Activated naive CD4-positive, alpha-beta T cell treated with Interleukin-2 at 50 U/mL for 16 hours (primary cell): ENCODE measurements around the gene RIMBP3C.
A peak's percentile ranks its signal among the peaks of the same experiment; 100 is the strongest.
"Not testable (repeated sequence)": the region's sequence is repeated elsewhere in the genome, so short reads cannot be mapped to it uniquely, and the experiment has no call there.

Experiments
- DNase-seq: peaks from one replicate; pipeline ENCODE4 v3.0.0-alpha.2; 2020

The RIMBP3C gene

DNA sequence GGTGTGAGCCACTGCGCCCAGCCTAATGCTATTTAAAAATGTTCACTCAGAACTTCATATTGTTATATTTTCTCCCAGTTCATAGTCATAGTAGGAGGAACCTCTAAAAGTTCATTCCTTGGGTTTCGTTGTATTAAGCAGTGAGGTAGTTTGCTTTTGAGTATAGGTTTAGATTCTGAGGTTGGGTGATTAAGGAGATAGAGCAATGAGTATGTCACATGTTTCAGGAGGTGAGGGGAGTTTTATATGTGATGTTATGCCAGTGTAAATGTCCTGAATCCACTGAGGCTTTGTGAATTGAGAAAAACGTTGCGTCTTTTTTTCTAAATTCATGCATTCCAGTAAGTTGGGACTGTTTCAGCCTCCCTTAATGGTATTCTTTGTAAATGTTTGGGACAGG lies 20.4 kb upstream of the RIMBP3C start:
- DNase-seq: no peak

DNA sequence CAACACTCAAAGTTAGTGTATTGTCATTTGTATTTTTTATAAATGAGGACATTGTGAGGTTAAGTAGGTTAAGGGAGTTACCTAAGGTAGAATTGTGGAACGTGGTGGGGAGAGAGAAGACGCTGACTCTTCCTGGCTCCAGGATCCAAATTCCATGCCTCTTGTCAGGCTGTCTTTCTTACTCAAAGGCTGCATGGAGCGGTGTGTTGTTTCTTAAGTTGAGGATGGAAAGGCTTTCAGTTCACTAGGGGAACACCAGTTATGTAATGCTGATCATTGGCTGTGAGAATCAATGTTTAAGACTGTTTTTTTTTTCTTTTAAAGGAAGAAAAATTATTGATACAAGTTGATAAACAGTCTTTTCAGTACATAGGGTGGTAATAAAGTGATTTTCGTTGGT lies 19.1 kb upstream of the RIMBP3C start:
- DNase-seq: no peak

- DNase-seq: no peak
Observed at GRCh38 chr22:21569459-21570170, 18.4 kb upstream of the RIMBP3C start.

DNA sequence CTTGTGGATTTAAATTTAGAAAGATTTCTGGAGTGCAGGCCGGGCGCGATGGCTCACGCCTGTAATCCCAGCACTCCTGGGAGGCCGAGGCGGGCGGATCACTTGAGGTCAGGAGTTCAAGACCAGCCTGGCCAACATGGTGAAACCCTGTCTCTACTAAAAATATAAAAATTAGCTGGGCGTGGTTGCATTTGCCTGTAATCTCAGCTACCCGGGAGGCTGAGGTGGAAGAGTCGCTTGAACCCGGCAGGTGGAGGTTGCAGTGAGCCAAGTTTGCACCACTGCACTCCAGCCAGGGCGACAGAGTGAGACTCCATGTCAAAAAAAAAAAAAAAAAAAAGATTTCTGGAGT lies 17.8 kb upstream of the RIMBP3C start:
- not testable (repeated sequence) for DNase-seq

DNA sequence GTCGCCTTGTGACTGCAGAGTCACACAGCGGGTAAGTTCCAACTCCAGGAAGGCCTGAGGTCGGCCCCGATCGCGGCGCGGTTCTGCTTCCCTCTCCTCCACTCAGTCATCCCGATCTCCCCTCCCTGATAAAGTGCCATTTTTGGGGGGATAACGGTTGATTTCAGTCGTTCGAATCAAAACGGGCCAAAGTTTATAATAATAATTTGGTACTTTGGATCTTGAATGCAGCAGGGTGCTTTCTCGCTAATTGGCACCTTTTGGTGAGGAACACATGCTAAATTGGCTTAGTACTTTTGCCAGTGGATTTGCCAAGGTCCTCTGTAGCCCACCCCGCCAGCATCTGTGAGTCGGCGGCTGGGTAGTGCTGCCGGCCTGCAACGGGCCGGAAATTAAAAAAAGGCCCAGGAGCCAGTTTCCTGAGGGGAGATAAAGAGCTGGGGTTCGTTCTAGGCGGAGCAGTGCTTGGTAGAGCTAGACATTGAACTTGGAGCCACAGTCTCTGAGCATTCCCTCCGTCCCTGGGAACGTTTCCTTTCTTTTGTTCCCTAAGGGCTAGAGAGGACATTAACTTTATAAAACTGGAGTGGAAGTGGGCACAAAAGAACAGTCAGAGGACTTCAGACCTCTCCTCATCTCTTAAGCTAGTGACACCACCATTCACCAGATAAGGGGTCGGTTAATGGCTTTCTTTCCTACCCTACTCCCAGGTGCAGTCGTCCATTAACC lies 17.2 kb upstream of the RIMBP3C start:
- peak; percentile 17 for DNase-seq

DNA sequence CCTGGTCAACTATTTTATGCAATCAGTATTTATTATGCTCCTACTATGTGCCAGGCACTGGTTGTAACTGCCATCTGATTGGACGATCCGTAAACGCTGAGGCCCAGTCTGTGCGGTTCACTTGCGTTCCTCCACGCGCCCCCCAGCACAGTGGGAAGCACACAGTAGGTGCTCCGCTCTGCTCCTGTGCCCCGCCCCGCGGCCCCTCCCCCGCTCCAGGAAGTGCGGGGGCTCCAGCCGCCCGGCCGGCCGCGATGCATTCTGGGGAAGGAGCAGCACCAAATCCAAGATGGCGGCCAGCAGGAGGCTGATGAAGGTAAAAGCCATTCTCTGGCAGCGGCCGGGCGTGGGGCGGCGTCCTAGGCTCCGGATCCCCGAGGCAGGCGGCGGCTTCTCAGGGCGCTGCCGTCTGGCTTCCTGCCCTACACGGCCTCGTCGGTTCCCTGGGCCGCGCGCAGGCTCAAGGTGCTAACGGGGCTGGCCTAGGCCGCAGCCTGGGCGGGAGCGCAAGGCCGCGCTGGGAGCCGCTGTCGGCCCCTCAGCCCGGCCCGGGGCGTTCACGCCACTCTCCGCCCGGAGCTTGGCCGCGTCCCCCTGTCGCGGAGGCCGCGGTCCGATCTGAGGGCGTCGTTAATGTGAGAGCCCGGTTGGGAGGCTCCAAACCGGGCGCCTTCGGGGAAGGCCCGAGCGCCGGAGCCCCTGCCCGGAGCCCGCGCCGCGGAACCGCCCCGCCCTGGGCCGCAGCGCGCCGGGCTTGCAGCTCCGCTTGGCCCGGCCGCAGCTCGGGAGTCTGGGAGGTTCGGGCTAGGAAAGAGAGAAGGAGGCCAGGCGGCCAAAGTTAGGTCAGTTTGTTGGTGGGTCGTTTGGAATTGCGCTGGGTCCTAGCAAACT lies 16.4 kb upstream of the RIMBP3C start, which contains the start of gene UBE2L3:
TSS of gene UBE2L3 (plus strand) at position 259 of the 891 bp plus-strand sequence. CDS start at position 290, 31 bp downstream.
- DNase-seq: peak; percentile 85

DNA sequence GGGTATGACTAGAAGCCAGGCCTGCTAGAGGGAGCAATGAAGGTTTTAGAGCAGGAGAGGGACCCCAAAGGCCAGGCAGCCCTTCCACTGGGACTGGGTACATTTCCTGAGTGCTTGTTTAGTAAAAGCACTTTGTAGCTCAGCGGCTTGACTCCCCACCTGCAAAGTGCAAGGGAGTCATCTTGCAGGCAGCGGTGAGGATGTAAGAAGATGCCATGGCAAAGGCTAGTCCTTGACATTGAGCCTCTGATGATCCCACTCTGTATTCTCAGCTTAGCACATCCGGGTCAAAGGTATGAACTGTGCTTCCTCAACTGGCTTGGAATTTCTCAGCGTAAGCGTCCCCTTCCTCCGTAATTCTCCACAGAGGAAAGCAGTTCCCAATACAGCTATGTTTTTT lies 13.2 kb upstream of the RIMBP3C start:
- DNase-seq: no peak

GRCh38 chr22:21563912-21564311 lies 12.7 kb upstream of the RIMBP3C start:
- no peak for DNase-seq

DNA sequence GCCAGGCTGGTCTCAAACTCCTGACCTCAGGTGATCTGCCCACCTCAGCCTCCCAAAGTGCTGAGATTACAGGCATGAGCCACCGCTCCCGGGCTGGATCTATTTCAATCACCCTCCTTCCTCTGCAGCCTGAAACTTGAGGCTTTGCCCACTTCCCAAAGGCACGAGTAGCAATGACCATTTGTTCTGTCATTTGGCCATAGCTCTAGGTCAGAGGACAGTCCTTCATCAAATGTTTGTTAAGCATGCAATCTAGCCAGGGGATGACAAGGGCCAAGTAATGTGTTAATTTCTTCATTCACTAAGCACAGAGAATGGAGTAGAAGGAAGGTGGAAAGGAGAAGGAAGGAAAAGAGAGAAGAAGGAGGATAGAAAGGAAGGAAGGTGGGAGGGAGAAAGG lies 9.4 kb upstream of the RIMBP3C start:
- DNase-seq: not testable (repeated sequence)

GRCh38 chr22:21559345-21560125 lies 8.3 kb upstream of the RIMBP3C start:
- not testable (repeated sequence) for DNase-seq

- DNase-seq: not testable (repeated sequence)
Observed at GRCh38 chr22:21550678-21551047, 598 bp downstream of the RIMBP3C start.

DNA sequence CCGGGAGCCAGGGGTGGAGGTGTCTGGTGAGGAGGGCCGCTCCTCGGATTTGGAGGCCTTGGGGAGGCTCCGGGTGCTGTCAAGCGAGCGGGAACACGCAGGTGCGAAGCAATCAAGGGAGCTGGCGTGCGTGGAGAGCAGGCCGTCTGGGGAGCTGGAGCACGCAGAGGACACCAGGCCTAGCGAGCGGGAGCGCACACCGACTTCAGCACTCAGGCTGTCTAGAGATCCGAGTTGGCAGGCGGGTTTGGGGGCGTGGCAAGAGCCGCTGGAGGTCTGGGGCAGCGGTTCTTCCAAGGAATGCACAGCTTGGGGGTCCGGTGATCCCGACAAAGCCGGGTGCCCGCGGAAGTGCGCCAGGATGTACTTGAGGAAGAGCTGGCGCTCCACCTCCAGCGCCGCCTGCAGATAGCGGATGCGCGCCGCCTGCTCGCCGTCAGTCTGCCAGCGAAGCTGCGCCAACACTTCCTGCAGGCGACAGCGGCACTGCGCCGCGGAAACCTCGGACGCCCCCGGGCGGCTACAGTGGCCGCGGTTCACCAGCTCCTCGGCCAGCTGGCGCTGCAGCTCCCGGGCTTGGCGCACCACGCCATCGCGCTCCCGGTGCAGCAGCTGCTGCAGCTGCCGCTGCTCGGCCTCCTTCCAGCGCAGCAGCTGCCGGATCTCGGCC lies 1.1 kb downstream of the RIMBP3C start:
- not testable (repeated sequence) for DNase-seq

GRCh38 chr22:21549558-21549957 lies 1.7 kb downstream of the RIMBP3C start:
- DNase-seq: not testable (repeated sequence)

GRCh38 chr22:21544432-21545322 lies 6.6 kb downstream of the RIMBP3C start:
- DNase-seq: not testable (repeated sequence)

GRCh38 chr22:21539862-21540261 lies 11.4 kb downstream of the RIMBP3C start:
- DNase-seq: not testable (repeated sequence)

GRCh38 chr22:21532863-21533648 lies 18.2 kb downstream of the RIMBP3C start:
- DNase-seq: not testable (repeated sequence)

- not testable (repeated sequence) for DNase-seq
Observed at GRCh38 chr22:21531525-21531924, 19.7 kb downstream of the RIMBP3C start.

DNA sequence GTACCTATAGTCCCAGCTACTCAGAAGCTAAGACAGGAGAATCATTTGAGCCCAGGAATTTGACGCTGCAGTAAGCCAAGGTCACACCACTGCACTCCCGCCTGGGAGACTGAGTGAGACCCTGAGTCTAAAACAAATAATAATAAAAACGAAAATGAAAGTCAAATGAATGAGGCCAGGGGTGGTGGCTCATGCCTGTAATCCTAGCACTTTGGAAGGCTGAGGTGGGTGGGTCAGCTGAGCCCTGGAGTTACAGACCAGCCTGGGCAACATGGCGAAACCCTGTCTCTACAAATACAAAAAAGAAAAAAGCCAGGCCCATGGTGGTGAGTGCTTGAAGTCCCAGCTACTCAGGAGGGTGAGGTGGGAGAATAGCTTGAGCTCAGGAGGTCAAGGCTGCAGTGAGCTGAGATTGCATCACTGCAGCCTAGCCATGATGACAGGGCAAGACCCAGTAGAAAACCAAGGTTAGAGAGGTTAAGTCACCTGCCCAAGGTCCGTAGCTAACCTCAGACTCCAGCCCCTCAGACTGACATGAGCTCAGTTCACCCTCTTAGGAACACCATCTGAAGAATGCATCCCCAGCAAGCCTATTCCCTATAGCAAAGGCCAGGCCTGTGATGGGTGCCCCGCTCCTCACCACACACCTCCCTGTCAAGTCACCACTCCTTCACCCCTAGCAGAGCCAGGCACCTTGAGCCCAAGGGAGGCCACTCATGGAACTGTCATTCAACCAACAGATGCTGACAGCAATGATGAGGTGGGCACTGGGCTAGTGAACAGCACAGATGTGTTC lies 24.4 kb downstream of the RIMBP3C start:
- DNase-seq: not testable (repeated sequence)
